Measurements from ENCODE around the gene ATP5MC3. TPM values are rescaled to one million over a fixed set of nuclear protein-coding genes. Genes with fewer than 3 reads are reported as not detected.
A peak's percentile ranks its signal among the peaks of the same experiment; 100 is the strongest.

Gene ATP5MC3
- total and polyA plus RNA-seq, 10 of the 15 experiments (the other 5 are each of a cell fraction or from before 2014, with no cell fraction given): 308 to 1,196 (median 550) TPM

GRCh38 chr2:175180701-175181103, 808 bp downstream of the ATP5MC3 start (continued):
- TF ChIP-seq RAD21 (IDR thresholded peaks at IDR 0.05; ENCODE audit: insufficient read depth, low read depth, low read length): 0 out of 2 replicates have a peak, but pooled peaks have one; percentile 3
- TF ChIP-seq SKIL (IDR thresholded peaks at IDR 0.05; ENCODE audit: low read depth, poor library complexity, severe bottlenecking): no peak
- no peak for TF ChIP-seq DPF2 (IDR thresholded peaks at IDR 0.05)
- TF ChIP-seq MEF2A (IDR thresholded peaks at IDR 0.05; ENCODE audit: insufficient read depth, low read depth, low read length): no peak
- TF ChIP-seq WRNIP1 (IDR thresholded peaks at IDR 0.05; ENCODE audit: borderline replicate concordance, low read depth, low read length): 0 out of 2 replicates have a peak, but pooled peaks have one; percentile 27
- TF ChIP-seq HSF1 (IDR thresholded peaks at IDR 0.05; ENCODE audit: low read depth, low read length): no peak
- no peak for TF ChIP-seq NFIC (IDR thresholded peaks at IDR 0.05; ENCODE audit: low read depth, low read length)
- TF ChIP-seq STAT3 (IDR thresholded peaks at IDR 0.05; ENCODE audit: low read depth, low read length): no peak
- no peak for TF ChIP-seq NFXL1 (IDR thresholded peaks at IDR 0.05; ENCODE audit: borderline replicate concordance)
- TF ChIP-seq CHD2 (IDR thresholded peaks at IDR 0.05; ENCODE audit: borderline replicate concordance, low read depth, low read length): 0 out of 2 replicates have a peak, but pooled peaks have one; percentile 29
- 0 out of 4 replicates have a peak, but pooled peaks of 1 of the 2 experiments have one; percentile 11 for TF ChIP-seq EP300 (IDR thresholded peaks at IDR 0.05; ENCODE audit: borderline replicate concordance in 1 of 2, control insufficient read depth in 1 of 2, low read depth in 2 of 2, low read length in 2 of 2)
- TF ChIP-seq ZNF687 (IDR thresholded peaks at IDR 0.05): peak; percentile 68
- TF ChIP-seq JUND (IDR thresholded peaks at IDR 0.05; ENCODE audit: low read depth, low read length): no peak
- TF ChIP-seq ZNF384 (IDR thresholded peaks at IDR 0.05; ENCODE audit: borderline replicate concordance, low read depth, low read length): no peak
- TF ChIP-seq IKZF2 (IDR thresholded peaks at IDR 0.05): 0 out of 4 replicates have a peak, but pooled peaks of 1 of the 2 experiments have one; percentile 11
- TF ChIP-seq POLR2A (IDR thresholded peaks at IDR 0.05; ENCODE audit: low read depth, low read length): peak; percentile 63; the same call in 1 of the 2 replicates
- no peak for TF ChIP-seq ZBTB40 (IDR thresholded peaks at IDR 0.05; ENCODE audit: borderline replicate concordance)
